ENCODE data around the gene NELFA. TPM values are rescaled to one million over a fixed set of nuclear protein-coding genes. Genes with fewer than 3 reads are reported as not detected.

Gene NELFA
- total RNA-seq, 1 experiment from 2014 or later: 56.1 TPM

DNA sequence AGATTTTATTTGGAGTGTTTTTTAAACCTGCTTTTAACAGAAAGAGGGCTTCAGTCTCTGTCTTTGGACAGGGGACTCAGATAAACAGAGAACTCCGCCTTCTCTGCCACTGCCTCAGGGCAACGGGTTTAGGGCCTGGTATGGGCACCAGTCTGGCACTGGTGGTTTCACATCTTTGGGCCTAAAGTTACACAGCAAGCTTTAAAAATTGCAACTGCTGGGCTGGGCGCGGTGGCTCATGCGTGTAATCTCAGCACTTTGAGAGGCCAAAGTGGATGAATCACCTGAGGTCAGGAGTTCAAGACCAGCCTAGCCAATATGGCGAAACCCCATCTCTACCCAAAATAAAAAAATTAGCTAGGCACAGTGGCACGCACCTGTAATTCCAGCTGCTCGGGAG is 40.1 kb upstream of the NELFA start:
- no peak for TF ChIP-seq FOSL1 (IDR thresholded peaks at IDR 0.05; ENCODE audit: low read depth)
- no peak for TF ChIP-seq SP1 (IDR thresholded peaks at IDR 0.05; ENCODE audit: low read depth)
- no peak for TF ChIP-seq POLR2A (IDR thresholded peaks at IDR 0.05; ENCODE audit: borderline replicate concordance, extremely low read depth, insufficient read depth, insufficient read length)
- TF ChIP-seq MAX (IDR thresholded peaks at IDR 0.05): no peak
- no peak for TF ChIP-seq ELF1 (IDR thresholded peaks at IDR 0.05; ENCODE audit: borderline replicate concordance, low read depth)
- TF ChIP-seq EGR1 (IDR thresholded peaks at IDR 0.05; ENCODE audit: low read depth): no peak
- TF ChIP-seq RAD21 (IDR thresholded peaks at IDR 0.05; ENCODE audit: low read depth): no peak
- TF ChIP-seq, protein P1, sequence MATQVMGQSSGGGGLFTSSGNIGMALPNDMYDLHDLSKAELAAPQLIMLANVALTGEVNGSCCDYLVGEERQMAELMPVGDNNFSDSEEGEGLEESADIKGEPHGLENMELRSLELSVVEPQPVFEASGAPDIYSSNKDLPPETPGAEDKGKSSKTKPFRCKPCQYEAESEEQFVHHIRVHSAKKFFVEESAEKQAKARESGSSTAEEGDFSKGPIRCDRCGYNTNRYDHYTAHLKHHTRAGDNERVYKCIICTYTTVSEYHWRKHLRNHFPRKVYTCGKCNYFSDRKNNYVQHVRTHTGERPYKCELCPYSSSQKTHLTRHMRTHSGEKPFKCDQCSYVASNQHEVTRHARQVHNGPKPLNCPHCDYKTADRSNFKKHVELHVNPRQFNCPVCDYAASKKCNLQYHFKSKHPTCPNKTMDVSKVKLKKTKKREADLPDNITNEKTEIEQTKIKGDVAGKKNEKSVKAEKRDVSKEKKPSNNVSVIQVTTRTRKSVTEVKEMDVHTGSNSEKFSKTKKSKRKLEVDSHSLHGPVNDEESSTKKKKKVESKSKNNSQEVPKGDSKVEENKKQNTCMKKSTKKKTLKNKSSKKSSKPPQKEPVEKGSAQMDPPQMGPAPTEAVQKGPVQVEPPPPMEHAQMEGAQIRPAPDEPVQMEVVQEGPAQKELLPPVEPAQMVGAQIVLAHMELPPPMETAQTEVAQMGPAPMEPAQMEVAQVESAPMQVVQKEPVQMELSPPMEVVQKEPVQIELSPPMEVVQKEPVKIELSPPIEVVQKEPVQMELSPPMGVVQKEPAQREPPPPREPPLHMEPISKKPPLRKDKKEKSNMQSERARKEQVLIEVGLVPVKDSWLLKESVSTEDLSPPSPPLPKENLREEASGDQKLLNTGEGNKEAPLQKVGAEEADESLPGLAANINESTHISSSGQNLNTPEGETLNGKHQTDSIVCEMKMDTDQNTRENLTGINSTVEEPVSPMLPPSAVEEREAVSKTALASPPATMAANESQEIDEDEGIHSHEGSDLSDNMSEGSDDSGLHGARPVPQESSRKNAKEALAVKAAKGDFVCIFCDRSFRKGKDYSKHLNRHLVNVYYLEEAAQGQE (IDR thresholded peaks at IDR 0.05; ENCODE audit: low read depth): no peak
- no peak for TF ChIP-seq CBX3 (IDR thresholded peaks at IDR 0.05; ENCODE audit: low read depth)
- no peak for TF ChIP-seq TCF7L2 (IDR thresholded peaks at IDR 0.05; ENCODE audit: borderline replicate concordance, extremely low read depth, insufficient read depth, insufficient read length)
- no peak for TF ChIP-seq EZH2 (IDR thresholded peaks at IDR 0.05)
- no peak for TF ChIP-seq JUND (IDR thresholded peaks at IDR 0.05)
- TF ChIP-seq, protein P2, sequence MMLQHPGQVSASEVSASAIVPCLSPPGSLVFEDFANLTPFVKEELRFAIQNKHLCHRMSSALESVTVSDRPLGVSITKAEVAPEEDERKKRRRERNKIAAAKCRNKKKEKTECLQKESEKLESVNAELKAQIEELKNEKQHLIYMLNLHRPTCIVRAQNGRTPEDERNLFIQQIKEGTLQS (IDR thresholded peaks at IDR 0.05): no peak
- Histone ChIP-seq H3K4me3 (replicated peaks in 1 of 2; ENCODE audit: low read depth in 1 of 2, low read length in 2 of 2) (no peak overlapping the region), H3K36me3 (ENCODE audit: control insufficient read depth in 1 of 2, insufficient read depth in 2 of 2, low read length in 2 of 2) (peaks cover 0 to 5% of the 10 kb centered on the region in 2 experiments; a peak in 2 of 4 replicates), H3K4me2 (ENCODE audit: low read length) (peak overlapping the region; percentile 48), H3K79me2 (ENCODE audit: insufficient read depth, low read length) (no peaks in the 10 kb centered on the region), H2AFZ (ENCODE audit: low read depth, low read length, poor library complexity, severe bottlenecking) (no peak overlapping the region), H4K20me1 (ENCODE audit: insufficient read depth) (no peaks in the 10 kb centered on the region), H3K9ac (ENCODE audit: low read length) (peak overlapping the region; percentile 33; the same call in 1 of the 2 replicates), H3K27ac (ENCODE audit: low read depth, low read length) (no peak overlapping the region), H3K9me2 (ENCODE audit: insufficient read depth) (no peaks in the 10 kb centered on the region), H3K27me3 (ENCODE audit: insufficient read depth, low read length) (no peaks in the 10 kb centered on the region), H3K9me3 (ENCODE audit: control insufficient read depth in 1 of 2, insufficient read depth in 1 of 2, low read depth in 1 of 2, low read length in 2 of 2) (no peaks in the 10 kb centered on the region; a peak in 1 of 4 replicates), H3K4me1 (ENCODE audit: control insufficient read depth in 1 of 2, insufficient read depth in 2 of 2, low read length in 2 of 2) (peaks cover 5 to 24% of the 10 kb centered on the region in 2 experiments; a peak in 3 of 4 replicates)
- POLR2A ChIA-PET: no interaction called here
- DNase-seq (ENCODE audit: low read depth, low spot score) (no peak), ATAC-seq (no peak)
- RAD21 ChIA-PET (ENCODE audit: low non-redundant PET in 1 of 2, low total read pairs in 2 of 2, uncharacterized antibody in 2 of 2, unreplicated experiment in 2 of 2): no interaction called here
- CTCF ChIA-PET: interaction anchor here (0.6 kb wide), 1 partner anchor 253 kb away, joined by 4 read pairs; no protein-coding TSS in a partner anchor
- intact Hi-C loops (cut with micrococcal nuclease): no loop called here
- no TSS peak for BruUV-seq (replicated peaks)

Measured in HCT116 (cell line).